ENCODE measurements around the gene UCKL1.

DNA sequence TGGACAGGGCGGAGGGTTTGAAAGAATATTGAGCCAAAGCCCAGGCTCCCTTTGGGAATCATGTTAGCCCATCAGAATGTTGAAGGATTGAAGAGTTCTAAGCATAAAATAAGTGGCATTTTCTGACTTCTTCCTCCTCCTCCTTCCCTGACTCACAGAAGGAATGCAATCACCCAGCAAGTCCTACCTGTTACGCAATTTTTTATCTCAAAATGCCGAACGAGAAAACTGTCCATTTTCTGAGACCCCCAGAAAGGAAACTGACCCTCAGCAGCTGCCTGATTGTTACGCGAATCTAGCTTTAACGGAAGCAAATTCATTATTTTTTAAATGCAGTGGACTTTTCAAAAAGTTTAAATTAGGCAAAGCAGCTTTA is 66.0 kb downstream of the UCKL1 start:
- TF ChIP-seq, protein P1, sequence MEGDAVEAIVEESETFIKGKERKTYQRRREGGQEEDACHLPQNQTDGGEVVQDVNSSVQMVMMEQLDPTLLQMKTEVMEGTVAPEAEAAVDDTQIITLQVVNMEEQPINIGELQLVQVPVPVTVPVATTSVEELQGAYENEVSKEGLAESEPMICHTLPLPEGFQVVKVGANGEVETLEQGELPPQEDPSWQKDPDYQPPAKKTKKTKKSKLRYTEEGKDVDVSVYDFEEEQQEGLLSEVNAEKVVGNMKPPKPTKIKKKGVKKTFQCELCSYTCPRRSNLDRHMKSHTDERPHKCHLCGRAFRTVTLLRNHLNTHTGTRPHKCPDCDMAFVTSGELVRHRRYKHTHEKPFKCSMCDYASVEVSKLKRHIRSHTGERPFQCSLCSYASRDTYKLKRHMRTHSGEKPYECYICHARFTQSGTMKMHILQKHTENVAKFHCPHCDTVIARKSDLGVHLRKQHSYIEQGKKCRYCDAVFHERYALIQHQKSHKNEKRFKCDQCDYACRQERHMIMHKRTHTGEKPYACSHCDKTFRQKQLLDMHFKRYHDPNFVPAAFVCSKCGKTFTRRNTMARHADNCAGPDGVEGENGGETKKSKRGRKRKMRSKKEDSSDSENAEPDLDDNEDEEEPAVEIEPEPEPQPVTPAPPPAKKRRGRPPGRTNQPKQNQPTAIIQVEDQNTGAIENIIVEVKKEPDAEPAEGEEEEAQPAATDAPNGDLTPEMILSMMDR (IDR thresholded peaks at IDR 0.05): no peak
- TF ChIP-seq EP300 (IDR thresholded peaks at IDR 0.05) (no peak), POLR2A (IDR thresholded peaks at IDR 0.05) (no peak), POLR2AphosphoS5 (IDR thresholded peaks at IDR 0.05) (no peak)
